Measurements from ENCODE around the gene RACGAP1.

Gene RACGAP1

DNA sequence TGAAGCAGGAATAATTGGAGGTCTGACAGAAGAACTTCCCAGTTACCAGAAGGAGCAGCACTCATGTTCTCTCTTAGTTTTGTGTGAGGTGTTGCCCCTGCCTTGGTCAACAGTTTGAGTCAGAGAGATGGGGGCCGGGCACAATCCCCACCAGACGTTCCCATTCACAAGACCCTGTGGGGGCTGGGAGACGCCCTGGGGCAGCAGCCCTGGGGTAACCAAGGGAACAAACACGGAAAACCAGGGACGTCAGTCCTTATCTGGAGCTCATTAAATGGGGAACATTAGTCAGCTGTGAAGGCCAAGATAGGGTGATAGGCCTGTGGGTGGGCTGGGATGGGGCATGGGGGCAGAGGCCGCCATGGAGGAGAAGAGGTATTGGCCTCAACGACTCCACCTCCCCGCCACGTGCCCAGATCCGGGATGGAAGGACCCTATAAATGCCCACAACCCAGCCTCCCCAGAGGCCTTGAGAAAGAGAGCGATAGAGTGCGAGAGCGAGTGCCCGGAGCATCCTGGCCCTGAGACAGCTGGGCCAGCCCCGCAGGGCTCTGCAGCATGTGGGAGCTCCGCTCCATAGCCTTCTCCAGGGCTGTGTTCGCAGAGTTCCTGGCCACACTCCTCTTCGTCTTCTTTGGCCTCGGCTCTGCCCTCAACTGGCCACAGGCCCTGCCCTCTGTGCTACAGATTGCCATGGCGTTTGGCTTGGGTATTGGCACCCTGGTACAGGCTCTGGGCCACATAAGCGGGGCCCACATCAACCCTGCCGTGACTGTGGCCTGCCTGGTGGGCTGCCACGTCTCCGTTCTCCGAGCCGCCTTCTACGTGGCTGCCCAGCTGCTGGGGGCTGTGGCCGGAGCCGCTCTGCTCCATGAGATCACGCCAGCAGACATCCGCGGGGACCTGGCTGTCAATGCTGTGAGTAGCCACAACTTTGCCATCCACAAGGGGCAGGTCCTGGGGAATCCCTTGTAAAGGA, 74.7 kb downstream of the RACGAP1 start, which contains the start of gene AQP2:
Gene AQP2, plus strand, starts transcription at position 465 of the 979 bp plus-strand sequence. Its CDS starts 94 bp downstream, at position 559.
- Histone ChIP-seq H4K8ac (ENCODE audit: low read depth, low read length) (no peak within 1 kb of the TSS), H2BK12ac (ENCODE audit: low read length) (no peak within 1 kb of the TSS), H3K4me3 (ENCODE audit: low read depth, low read length) (no peak within 1 kb of the TSS), H3K4me1 (ENCODE audit: control insufficient read depth in 1 of 2, insufficient read depth in 2 of 2, low read length in 2 of 2) (no peaks in the 10 kb centered on the region), H3K27ac (ENCODE audit: low read depth, low read length) (no peak within 1 kb of the TSS), H2BK5ac (ENCODE audit: low read depth, low read length, poor library complexity) (no peak within 1 kb of the TSS), H2AFZ (ENCODE audit: insufficient read depth, low read length, poor library complexity) (no peak within 1 kb of the TSS), H3K79me2 (ENCODE audit: control insufficient read depth, insufficient read depth, low read length, poor library complexity) (no peaks in the 10 kb centered on the region), H3K4ac (ENCODE audit: low read depth, low read length) (no peak within 1 kb of the TSS), H2AK5ac (ENCODE audit: low read length) (no peak within 1 kb of the TSS), H3K27me3 (ENCODE audit: insufficient read depth, low read length) (peaks cover 9% of the 10 kb centered on the region), H4K91ac (ENCODE audit: low read depth, low read length) (no peak within 1 kb of the TSS), H3K4me2 (ENCODE audit: low read length) (no peak within 1 kb of the TSS), H3K18ac (ENCODE audit: low read length) (no peak within 1 kb of the TSS), H3K79me1 (ENCODE audit: low read length) (no peaks in the 10 kb centered on the region), H3K14ac (ENCODE audit: low read length) (no peak within 1 kb of the TSS), H3K23ac (ENCODE audit: low read length) (no peak within 1 kb of the TSS), H3K9ac (ENCODE audit: low read length) (no peak within 1 kb of the TSS), H2BK120ac (ENCODE audit: insufficient read depth, low read length, poor library complexity) (no peak within 1 kb of the TSS), H4K12ac (ENCODE audit: low read depth, low read length) (no peak within 1 kb of the TSS), H3K36me3 (ENCODE audit: control insufficient read depth in 1 of 2, insufficient read depth in 2 of 2, low read length in 2 of 2) (no peaks in the 10 kb centered on the region), H3K9me3 (ENCODE audit: insufficient read depth, low read depth, low read length) (no peaks in the 10 kb centered on the region)
- no peak for DNase-seq
- WGBS (ENCODE audit: extremely low coverage, insufficient coverage, insufficient read length) = no CpG with 5 or more reads among the region's 32 CpGs

DNA sequence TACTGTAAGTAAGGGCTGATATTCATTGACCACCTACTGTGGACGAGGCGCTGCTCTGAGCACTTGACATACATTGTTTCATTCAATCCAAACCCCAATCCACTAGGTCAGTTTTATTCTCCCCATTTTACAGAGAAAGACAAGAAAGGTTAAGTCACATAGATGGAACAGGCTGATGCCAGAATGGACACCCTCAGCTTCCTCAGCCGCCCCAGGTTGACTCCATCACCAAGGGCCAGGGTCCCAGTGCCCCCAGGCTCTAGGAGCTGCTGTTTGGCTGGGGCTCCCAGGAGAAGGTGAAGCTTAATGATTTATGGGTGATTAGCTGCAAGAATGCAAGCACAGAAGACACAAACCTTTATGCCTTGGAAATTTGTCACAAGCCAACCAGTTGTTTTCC, 75.4 kb downstream of the RACGAP1 start:
- no peak overlapping the region for H3K23ac ChIP-seq (ENCODE audit: low read length)
- H3K4ac ChIP-seq (ENCODE audit: low read depth, low read length) = no peak overlapping the region
- no peak overlapping the region for H2AK5ac ChIP-seq (ENCODE audit: low read length)
- H3K27ac ChIP-seq (ENCODE audit: low read depth, low read length) = no peak overlapping the region
- no peaks in the 10 kb centered on the region for H3K79me2 ChIP-seq (ENCODE audit: control insufficient read depth, insufficient read depth, low read length, poor library complexity)
- no peak overlapping the region for H2BK5ac ChIP-seq (ENCODE audit: low read depth, low read length, poor library complexity)
- peaks cover 5% of the 10 kb centered on the region for H3K27me3 ChIP-seq (ENCODE audit: insufficient read depth, low read length)
- no peak for DNase-seq
- H3K79me1 ChIP-seq (ENCODE audit: low read length) = no peaks in the 10 kb centered on the region
- H3K36me3 ChIP-seq (ENCODE audit: control insufficient read depth in 1 of 2, insufficient read depth in 2 of 2, low read length in 2 of 2) = no peaks in the 10 kb centered on the region
- H3K9ac ChIP-seq (ENCODE audit: low read length) = no peak overlapping the region
- no peak overlapping the region for H2AFZ ChIP-seq (ENCODE audit: insufficient read depth, low read length, poor library complexity)
- H4K91ac ChIP-seq (ENCODE audit: low read depth, low read length) = no peak overlapping the region
- WGBS (ENCODE audit: extremely low coverage, insufficient coverage, insufficient read length) = no CpG with 5 or more reads among the region's 3 CpGs
- H3K4me1 ChIP-seq (ENCODE audit: control insufficient read depth in 1 of 2, insufficient read depth in 2 of 2, low read length in 2 of 2) = peaks cover 0 to 2% of the 10 kb centered on the region in 2 experiments
- H2BK120ac ChIP-seq (ENCODE audit: insufficient read depth, low read length, poor library complexity) = no peak overlapping the region
- H4K12ac ChIP-seq (ENCODE audit: low read depth, low read length) = no peak overlapping the region
- no peak overlapping the region for H3K14ac ChIP-seq (ENCODE audit: low read length)
- no peak overlapping the region for H4K8ac ChIP-seq (ENCODE audit: low read depth, low read length)
- no peaks in the 10 kb centered on the region for H3K9me3 ChIP-seq (ENCODE audit: insufficient read depth, low read depth, low read length)
- H3K18ac ChIP-seq (ENCODE audit: low read length) = no peak overlapping the region
- H3K4me3 ChIP-seq (ENCODE audit: low read depth, low read length) = no peak overlapping the region
- no peak overlapping the region for H3K4me2 ChIP-seq (ENCODE audit: low read length)
- H2BK12ac ChIP-seq (ENCODE audit: low read length) = no peak overlapping the region

DNA sequence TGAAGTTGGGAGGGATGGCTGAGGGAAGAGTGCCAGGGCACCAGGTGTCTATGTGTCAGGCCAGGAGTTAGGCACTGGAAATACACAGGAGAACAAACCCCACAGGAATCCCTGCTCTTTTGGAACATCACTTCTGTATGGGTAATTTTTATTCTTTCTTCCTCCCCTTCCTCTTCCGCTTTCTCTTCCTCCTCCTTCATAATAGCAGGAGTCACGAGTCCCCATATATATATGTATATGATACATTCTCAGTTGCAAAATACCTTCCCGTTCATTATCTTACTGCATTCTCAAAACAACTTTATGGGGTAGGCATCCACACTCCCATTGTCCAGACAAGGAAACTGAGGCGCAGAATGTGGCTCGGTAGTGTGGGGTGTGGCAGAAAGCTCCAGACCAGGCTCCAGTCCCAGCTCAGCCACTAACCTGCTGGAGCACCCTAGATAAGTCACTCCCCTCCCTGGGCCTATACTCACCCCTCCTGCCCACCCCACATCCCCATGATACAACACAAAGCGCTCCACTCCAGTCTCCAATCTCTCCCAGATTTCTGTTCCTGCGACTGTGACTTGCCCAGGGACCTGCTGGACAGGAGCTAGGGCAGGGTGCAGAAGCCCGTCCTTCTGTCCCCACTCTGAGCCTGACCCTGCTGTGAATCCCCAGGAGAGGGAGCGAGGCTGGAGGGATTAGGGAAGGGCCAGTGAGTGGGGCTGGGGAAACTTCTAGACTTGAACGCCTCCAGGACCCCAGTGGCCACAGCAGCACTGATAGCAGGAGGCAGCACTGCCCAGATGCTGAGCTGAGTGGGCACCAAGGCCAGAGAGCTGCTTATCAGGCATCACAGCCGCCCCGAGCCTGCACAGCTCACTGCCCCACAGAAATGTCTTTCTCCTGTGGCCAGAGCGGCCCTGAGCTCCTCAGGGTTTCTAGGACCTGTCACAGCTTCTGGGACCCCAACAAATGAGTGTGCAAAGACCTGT, 76.1 kb downstream of the RACGAP1 start:
- Histone ChIP-seq H3K4me3 (ENCODE audit: low read depth, low read length) (no peak overlapping the region), H3K4me1 (ENCODE audit: control insufficient read depth in 1 of 2, insufficient read depth in 2 of 2, low read length in 2 of 2) (peaks cover 0 to 2% of the 10 kb centered on the region in 2 experiments), H3K9ac (ENCODE audit: low read length) (no peak overlapping the region), H3K4ac (ENCODE audit: low read depth, low read length) (no peak overlapping the region), H3K4me2 (ENCODE audit: low read length) (no peak overlapping the region), H3K9me3 (ENCODE audit: insufficient read depth, low read depth, low read length) (no peaks in the 10 kb centered on the region), H3K27me3 (ENCODE audit: insufficient read depth, low read length) (no peaks in the 10 kb centered on the region), H2BK120ac (ENCODE audit: insufficient read depth, low read length, poor library complexity) (no peak overlapping the region), H2BK12ac (ENCODE audit: low read length) (no peak overlapping the region), H2BK5ac (ENCODE audit: low read depth, low read length, poor library complexity) (no peak overlapping the region), H4K91ac (ENCODE audit: low read depth, low read length) (no peak overlapping the region), H3K36me3 (ENCODE audit: control insufficient read depth in 1 of 2, insufficient read depth in 2 of 2, low read length in 2 of 2) (no peaks in the 10 kb centered on the region), H3K79me2 (ENCODE audit: control insufficient read depth, insufficient read depth, low read length, poor library complexity) (no peaks in the 10 kb centered on the region), H3K23ac (ENCODE audit: low read length) (no peak overlapping the region), H4K12ac (ENCODE audit: low read depth, low read length) (no peak overlapping the region), H3K18ac (ENCODE audit: low read length) (no peak overlapping the region), H2AFZ (ENCODE audit: insufficient read depth, low read length, poor library complexity) (no peak overlapping the region), H3K14ac (ENCODE audit: low read length) (no peak overlapping the region), H4K8ac (ENCODE audit: low read depth, low read length) (no peak overlapping the region), H3K79me1 (ENCODE audit: low read length) (no peaks in the 10 kb centered on the region), H2AK5ac (ENCODE audit: low read length) (no peak overlapping the region), H3K27ac (ENCODE audit: low read depth, low read length) (no peak overlapping the region)
- no peak for DNase-seq
- no CpG with 5 or more reads among the region's 13 CpGs for WGBS (ENCODE audit: extremely low coverage, insufficient coverage, insufficient read length)

DNA sequence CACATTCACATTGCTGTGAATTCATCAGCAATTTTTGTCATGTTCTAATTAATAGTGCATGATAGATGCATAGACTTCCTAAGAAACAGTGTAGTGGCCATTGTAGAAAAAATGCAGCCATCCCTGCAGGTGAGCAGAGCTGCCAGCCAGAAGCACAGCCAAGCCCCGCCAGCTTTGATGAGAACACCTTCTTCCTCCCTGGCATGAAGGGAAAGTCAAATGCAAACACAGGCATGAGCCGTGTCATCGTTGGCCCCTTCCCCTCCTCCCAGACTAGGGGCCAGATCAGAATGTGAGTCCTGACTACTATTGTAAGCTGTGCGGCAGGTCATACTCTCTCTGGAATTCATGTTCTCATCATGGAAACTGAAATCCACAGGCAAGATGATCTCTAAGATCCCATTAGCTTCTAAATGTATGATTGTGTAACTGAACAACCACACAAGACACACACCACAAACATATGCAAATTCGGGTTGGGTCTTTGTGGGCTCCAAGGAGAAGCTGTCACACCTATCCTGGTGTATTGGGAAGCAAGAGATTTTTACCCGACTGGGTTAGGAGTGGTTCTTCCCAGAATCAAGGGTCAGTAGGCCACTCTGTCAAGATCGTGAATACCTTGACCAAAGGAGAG, 77.6 kb downstream of the RACGAP1 start:
- Histone ChIP-seq H4K91ac (ENCODE audit: low read depth, low read length) (no peak overlapping the region), H3K79me1 (ENCODE audit: low read length) (no peaks in the 10 kb centered on the region), H2BK5ac (ENCODE audit: low read depth, low read length, poor library complexity) (no peak overlapping the region), H3K27me3 (ENCODE audit: insufficient read depth, low read length) (no peaks in the 10 kb centered on the region), H3K14ac (ENCODE audit: low read length) (no peak overlapping the region), H2AK5ac (ENCODE audit: low read length) (no peak overlapping the region), H2BK120ac (ENCODE audit: insufficient read depth, low read length, poor library complexity) (no peak overlapping the region), H3K23ac (ENCODE audit: low read length) (no peak overlapping the region), H3K4ac (ENCODE audit: low read depth, low read length) (no peak overlapping the region), H3K27ac (ENCODE audit: low read depth, low read length) (no peak overlapping the region), H3K4me2 (ENCODE audit: low read length) (no peak overlapping the region), H2AFZ (ENCODE audit: insufficient read depth, low read length, poor library complexity) (no peak overlapping the region), H2BK12ac (ENCODE audit: low read length) (no peak overlapping the region), H3K18ac (ENCODE audit: low read length) (no peak overlapping the region), H3K79me2 (ENCODE audit: control insufficient read depth, insufficient read depth, low read length, poor library complexity) (no peaks in the 10 kb centered on the region), H3K9me3 (ENCODE audit: insufficient read depth, low read depth, low read length) (no peaks in the 10 kb centered on the region), H3K9ac (ENCODE audit: low read length) (no peak overlapping the region), H3K36me3 (ENCODE audit: control insufficient read depth in 1 of 2, insufficient read depth in 2 of 2, low read length in 2 of 2) (no peaks in the 10 kb centered on the region), H4K8ac (ENCODE audit: low read depth, low read length) (no peak overlapping the region), H3K4me1 (ENCODE audit: control insufficient read depth in 1 of 2, insufficient read depth in 2 of 2, low read length in 2 of 2) (peaks cover 0 to 2% of the 10 kb centered on the region in 2 experiments), H4K12ac (ENCODE audit: low read depth, low read length) (no peak overlapping the region), H3K4me3 (ENCODE audit: low read depth, low read length) (no peak overlapping the region)
- no peak for DNase-seq
- WGBS (ENCODE audit: extremely low coverage, insufficient coverage, insufficient read length) = no CpG with 5 or more reads among the region's 7 CpGs

Measured in trophoblast cell (in vitro differentiated cells and primary cell).